Suppressor macrophage treated with lipopolysaccharide for 4 hours (primary cell): ENCODE results near the gene LNX1.

Source experiments
- DNase-seq: peaks from one replicate; pipeline ENCODE4 v3.0.0-alpha.2; 2020

Gene LNX1

GRCh38 chr4:53598483-53598882, 7.2 kb upstream of the LNX1 start:
- DNase-seq: no peak

GRCh38 chr4:53596901-53597300, 5.6 kb upstream of the LNX1 start:
- DNase-seq: no peak

- no peak for DNase-seq
Observed at GRCh38 chr4:53595834-53596233, 4.5 kb upstream of the LNX1 start.

- DNase-seq: no peak
Observed at GRCh38 chr4:53595204-53595603, 3.9 kb upstream of the LNX1 start.

- no peak for DNase-seq
Observed at GRCh38 chr4:53593765-53594164, 2.5 kb upstream of the LNX1 start.

- no peak for DNase-seq
Observed at GRCh38 chr4:53592686-53593501, 1.6 kb upstream of the LNX1 start.

GRCh38 chr4:53592122-53592521, 836 bp upstream of the LNX1 start:
- no peak for DNase-seq

GRCh38 chr4:53590187-53590586, 1.1 kb downstream of the LNX1 start:
- DNase-seq: no peak

GRCh38 chr4:53589511-53589910, 1.8 kb downstream of the LNX1 start:
- no peak for DNase-seq

GRCh38 chr4:53587135-53587534, 4.2 kb downstream of the LNX1 start:
- no peak for DNase-seq

GRCh38 chr4:53586121-53586816, 5.0 kb downstream of the LNX1 start:
- DNase-seq: no peak

GRCh38 chr4:53584658-53585057, 6.6 kb downstream of the LNX1 start:
- DNase-seq: no peak

GRCh38 chr4:53583513-53583912, 7.8 kb downstream of the LNX1 start:
- no peak for DNase-seq

GRCh38 chr4:53582194-53582593, 9.1 kb downstream of the LNX1 start:
- DNase-seq: no peak

GRCh38 chr4:53580274-53580673, 11.0 kb downstream of the LNX1 start:
- no peak for DNase-seq

- no peak for DNase-seq
Observed at GRCh38 chr4:53579826-53580225, 11.5 kb downstream of the LNX1 start.

- DNase-seq: no peak
Observed at GRCh38 chr4:53576676-53577372, 14.5 kb downstream of the LNX1 start.

- DNase-seq: no peak
Observed at GRCh38 chr4:53576071-53576617, 15.1 kb downstream of the LNX1 start.

GRCh38 chr4:53575552-53575951, 15.7 kb downstream of the LNX1 start:
- DNase-seq: no peak

GRCh38 chr4:53574528-53574927, 16.8 kb downstream of the LNX1 start:
- no peak for DNase-seq

GRCh38 chr4:53573696-53574095, 17.6 kb downstream of the LNX1 start:
- no peak for DNase-seq

- no peak for DNase-seq
Observed at GRCh38 chr4:53572600-53572994, 18.7 kb downstream of the LNX1 start.

- no peak for DNase-seq
Observed at GRCh38 chr4:53571936-53572599, 19.2 kb downstream of the LNX1 start.
